ENCODE measurements around the gene TESPA1. TPM values are rescaled to one million over a fixed set of nuclear protein-coding genes. Genes with fewer than 3 reads are reported as not detected.

TESPA1 gene
- total RNA-seq, 1 experiment from 2014 or later, result 0.39 TPM

DNA sequence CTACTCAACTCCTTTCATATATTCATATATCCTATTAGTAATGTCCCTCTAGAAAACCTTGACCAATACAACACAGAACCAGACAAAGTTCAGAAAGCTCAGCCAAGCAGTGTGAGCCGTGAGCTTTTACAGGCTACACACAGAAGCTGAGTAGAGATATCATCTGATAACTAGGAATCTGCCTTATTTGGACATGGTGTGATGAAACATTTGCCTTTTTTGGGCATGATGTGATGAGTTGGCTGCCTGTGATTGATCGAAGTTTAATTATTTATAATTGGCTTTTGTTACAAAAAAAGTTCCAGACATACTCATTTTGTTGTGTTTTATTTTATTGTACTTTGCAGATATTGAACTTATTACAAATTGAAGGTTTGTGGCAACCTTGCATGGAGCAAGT is 46.6 kb downstream of the TESPA1 start:
- TF ChIP-seq FOXJ3 (CRISPR knock-in tag; IDR thresholded peaks at IDR 0.05; ENCODE audit: borderline replicate concordance) (no peak), TP53 (CRISPR knock-in tag; IDR thresholded peaks at IDR 0.05) (no peak), CBFB (CRISPR knock-in tag; IDR thresholded peaks at IDR 0.05; ENCODE audit: low read depth) (no peak), SMAD3 (CRISPR knock-in tag; IDR thresholded peaks at IDR 0.05; ENCODE audit: borderline replicate concordance) (no peak), NFE2L1 (CRISPR knock-in tag; IDR thresholded peaks at IDR 0.05) (no peak), OVOL2 (CRISPR knock-in tag; IDR thresholded peaks at IDR 0.05; ENCODE audit: borderline replicate concordance) (no peak), ZNF232 (CRISPR knock-in tag; IDR thresholded peaks at IDR 0.05) (no peak), ZNF671 (CRISPR knock-in tag; IDR thresholded peaks at IDR 0.05) (no peak)
- TF ChIP-seq, protein P1, sequence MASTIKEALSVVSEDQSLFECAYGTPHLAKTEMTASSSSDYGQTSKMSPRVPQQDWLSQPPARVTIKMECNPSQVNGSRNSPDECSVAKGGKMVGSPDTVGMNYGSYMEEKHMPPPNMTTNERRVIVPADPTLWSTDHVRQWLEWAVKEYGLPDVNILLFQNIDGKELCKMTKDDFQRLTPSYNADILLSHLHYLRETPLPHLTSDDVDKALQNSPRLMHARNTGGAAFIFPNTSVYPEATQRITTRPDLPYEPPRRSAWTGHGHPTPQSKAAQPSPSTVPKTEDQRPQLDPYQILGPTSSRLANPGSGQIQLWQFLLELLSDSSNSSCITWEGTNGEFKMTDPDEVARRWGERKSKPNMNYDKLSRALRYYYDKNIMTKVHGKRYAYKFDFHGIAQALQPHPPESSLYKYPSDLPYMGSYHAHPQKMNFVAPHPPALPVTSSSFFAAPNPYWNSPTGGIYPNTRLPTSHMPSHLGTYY (CRISPR knock-in tag; IDR thresholded peaks at IDR 0.05), result no peak
- Mint-ChIP-seq H3K27ac (no peak overlapping the region), H3K9me3 (no peaks in the 10 kb centered on the region), H3K36me3 (no peaks in the 10 kb centered on the region), H3K4me3 (no peak overlapping the region), H3K4me1 (peaks cover 19% of the 10 kb centered on the region), H3K27me3 (ENCODE audit: low read depth) (peaks cover 3% of the 10 kb centered on the region; the same call in 1 of the 2 replicates)
- no peak for ATAC-seq
- no peak for DNase-seq (ENCODE audit: low spot score)
- ChIA-PET CTCF (no interaction called here), POLR2A (no interaction called here)

DNA sequence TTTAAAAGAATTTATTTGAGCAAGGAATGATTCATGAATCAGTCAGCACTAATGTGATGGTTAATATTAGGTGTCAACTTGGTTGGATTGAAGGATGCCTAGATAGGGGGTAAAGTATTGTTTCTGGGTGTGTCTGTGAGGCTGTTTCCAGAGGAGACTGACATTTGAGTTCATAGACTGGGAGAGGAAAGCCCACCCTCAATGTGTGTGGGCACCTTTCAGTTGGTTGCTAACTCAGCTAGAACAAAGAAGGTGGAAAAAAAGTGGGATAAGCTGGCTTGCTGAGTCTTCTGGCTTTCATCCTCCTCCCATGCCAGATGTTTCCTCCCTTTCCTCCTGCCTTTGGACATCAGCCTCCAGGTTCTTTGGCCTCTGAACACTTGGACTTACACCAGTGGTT is 47.2 kb downstream of the TESPA1 start:
- peaks cover 17% of the 10 kb centered on the region for H3K4me1 Mint-ChIP-seq
- DNase-seq (ENCODE audit: low spot score), result no peak
- ChIA-PET CTCF (no interaction called here), POLR2A (no interaction called here)
- H3K9me3 Mint-ChIP-seq, result no peaks in the 10 kb centered on the region
- H3K27me3 Mint-ChIP-seq (ENCODE audit: low read depth), result peaks cover 3% of the 10 kb centered on the region; the same call in 1 of the 2 replicates
- TF ChIP-seq ZNF263 (CRISPR knock-in tag; IDR thresholded peaks at IDR 0.05; ENCODE audit: low read depth) (no peak), NFYB (CRISPR knock-in tag; conservative IDR thresholded peaks at IDR 0.05; ENCODE audit: low read depth) (no peak), NR1H2 (CRISPR knock-in tag; IDR thresholded peaks at IDR 0.05) (no peak), IRF2 (CRISPR knock-in tag; IDR thresholded peaks at IDR 0.05; ENCODE audit: borderline replicate concordance, low read depth) (no peak), NFATC4 (CRISPR knock-in tag; IDR thresholded peaks at IDR 0.05) (no peak), TEAD4 (CRISPR knock-in tag; IDR thresholded peaks at IDR 0.05) (no peak), SMAD4 (CRISPR knock-in tag; IDR thresholded peaks at IDR 0.05) (no peak), GTF2I (CRISPR knock-in tag; conservative IDR thresholded peaks at IDR 0.05) (no peak), CREM (CRISPR knock-in tag; IDR thresholded peaks at IDR 0.05) (no peak), NR2C2 (CRISPR knock-in tag; IDR thresholded peaks at IDR 0.05) (no peak), JUN (CRISPR knock-in tag; IDR thresholded peaks at IDR 0.05) (no peak), ZNF232 (CRISPR knock-in tag; IDR thresholded peaks at IDR 0.05) (no peak)
- TF ChIP-seq, protein P2, sequence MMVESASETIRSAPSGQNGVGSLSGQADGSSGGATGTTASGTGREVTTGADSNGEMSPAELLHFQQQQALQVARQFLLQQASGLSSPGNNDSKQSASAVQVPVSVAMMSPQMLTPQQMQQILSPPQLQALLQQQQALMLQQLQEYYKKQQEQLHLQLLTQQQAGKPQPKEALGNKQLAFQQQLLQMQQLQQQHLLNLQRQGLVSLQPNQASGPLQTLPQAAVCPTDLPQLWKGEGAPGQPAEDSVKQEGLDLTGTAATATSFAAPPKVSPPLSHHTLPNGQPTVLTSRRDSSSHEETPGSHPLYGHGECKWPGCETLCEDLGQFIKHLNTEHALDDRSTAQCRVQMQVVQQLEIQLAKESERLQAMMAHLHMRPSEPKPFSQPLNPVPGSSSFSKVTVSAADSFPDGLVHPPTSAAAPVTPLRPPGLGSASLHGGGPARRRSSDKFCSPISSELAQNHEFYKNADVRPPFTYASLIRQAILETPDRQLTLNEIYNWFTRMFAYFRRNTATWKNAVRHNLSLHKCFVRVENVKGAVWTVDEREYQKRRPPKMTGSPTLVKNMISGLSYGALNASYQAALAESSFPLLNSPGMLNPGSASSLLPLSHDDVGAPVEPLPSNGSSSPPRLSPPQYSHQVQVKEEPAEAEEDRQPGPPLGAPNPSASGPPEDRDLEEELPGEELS (CRISPR knock-in tag; IDR thresholded peaks at IDR 0.05), result no peak
- TF ChIP-seq, protein P3, sequence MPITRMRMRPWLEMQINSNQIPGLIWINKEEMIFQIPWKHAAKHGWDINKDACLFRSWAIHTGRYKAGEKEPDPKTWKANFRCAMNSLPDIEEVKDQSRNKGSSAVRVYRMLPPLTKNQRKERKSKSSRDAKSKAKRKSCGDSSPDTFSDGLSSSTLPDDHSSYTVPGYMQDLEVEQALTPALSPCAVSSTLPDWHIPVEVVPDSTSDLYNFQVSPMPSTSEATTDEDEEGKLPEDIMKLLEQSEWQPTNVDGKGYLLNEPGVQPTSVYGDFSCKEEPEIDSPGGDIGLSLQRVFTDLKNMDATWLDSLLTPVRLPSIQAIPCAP (CRISPR knock-in tag; IDR thresholded peaks at IDR 0.05), result no peak
- ATAC-seq, result no peak
- no peaks in the 10 kb centered on the region for H3K36me3 Mint-ChIP-seq
- H3K4me3 Mint-ChIP-seq, result no peak overlapping the region
- H3K27ac Mint-ChIP-seq, result no peak overlapping the region

DNA sequence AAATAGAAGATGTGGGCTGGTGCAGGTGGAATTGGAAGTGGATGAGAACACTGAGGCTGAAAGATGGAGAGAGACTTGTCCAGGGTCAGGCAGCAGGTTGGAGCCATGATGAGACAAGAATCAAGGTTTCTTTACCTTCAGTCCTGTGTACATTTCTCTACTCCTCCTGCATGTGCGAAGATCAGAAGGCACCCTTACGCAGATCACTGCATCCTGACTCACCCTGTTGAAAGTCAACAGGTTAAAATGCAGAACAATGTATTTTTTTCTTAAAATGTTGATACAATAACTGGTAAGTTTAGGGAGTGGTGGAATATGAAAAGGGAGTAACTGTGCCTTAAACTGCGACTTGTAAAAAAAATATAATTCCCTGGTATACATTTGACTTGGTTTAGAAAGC is 47.8 kb downstream of the TESPA1 start:
- ChIA-PET CTCF (no interaction called here), POLR2A (no interaction called here)
- H3K9me3 Mint-ChIP-seq, result peaks cover 5% of the 10 kb centered on the region
- H3K36me3 Mint-ChIP-seq, result no peaks in the 10 kb centered on the region
- peaks cover 13% of the 10 kb centered on the region for H3K4me1 Mint-ChIP-seq
- H3K4me3 Mint-ChIP-seq, result no peak overlapping the region
- peaks cover 3% of the 10 kb centered on the region; the same call in 1 of the 2 replicates for H3K27me3 Mint-ChIP-seq (ENCODE audit: low read depth)
- DNase-seq (ENCODE audit: low spot score), result no peak
- ATAC-seq, result no peak
- no peak overlapping the region for H3K27ac Mint-ChIP-seq
- TF ChIP-seq, protein P4, sequence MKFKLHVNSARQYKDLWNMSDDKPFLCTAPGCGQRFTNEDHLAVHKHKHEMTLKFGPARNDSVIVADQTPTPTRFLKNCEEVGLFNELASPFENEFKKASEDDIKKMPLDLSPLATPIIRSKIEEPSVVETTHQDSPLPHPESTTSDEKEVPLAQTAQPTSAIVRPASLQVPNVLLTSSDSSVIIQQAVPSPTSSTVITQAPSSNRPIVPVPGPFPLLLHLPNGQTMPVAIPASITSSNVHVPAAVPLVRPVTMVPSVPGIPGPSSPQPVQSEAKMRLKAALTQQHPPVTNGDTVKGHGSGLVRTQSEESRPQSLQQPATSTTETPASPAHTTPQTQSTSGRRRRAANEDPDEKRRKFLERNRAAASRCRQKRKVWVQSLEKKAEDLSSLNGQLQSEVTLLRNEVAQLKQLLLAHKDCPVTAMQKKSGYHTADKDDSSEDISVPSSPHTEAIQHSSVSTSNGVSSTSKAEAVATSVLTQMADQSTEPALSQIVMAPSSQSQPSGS (CRISPR knock-in tag; IDR thresholded peaks at IDR 0.05; ENCODE audit: borderline replicate concordance, low read depth), result no peak
- TF ChIP-seq TCF7 (CRISPR knock-in tag; IDR thresholded peaks at IDR 0.05; ENCODE audit: low read depth), result no peak
- TF ChIP-seq CBFB (CRISPR knock-in tag; IDR thresholded peaks at IDR 0.05; ENCODE audit: low read depth), result no peak
- TF ChIP-seq SOX15 (CRISPR knock-in tag; IDR thresholded peaks at IDR 0.05), result no peak
- no peak for TF ChIP-seq ZNF263 (CRISPR knock-in tag; IDR thresholded peaks at IDR 0.05; ENCODE audit: low read depth)
- TF ChIP-seq TEAD4 (CRISPR knock-in tag; IDR thresholded peaks at IDR 0.05), result no peak
- TF ChIP-seq, protein P5, sequence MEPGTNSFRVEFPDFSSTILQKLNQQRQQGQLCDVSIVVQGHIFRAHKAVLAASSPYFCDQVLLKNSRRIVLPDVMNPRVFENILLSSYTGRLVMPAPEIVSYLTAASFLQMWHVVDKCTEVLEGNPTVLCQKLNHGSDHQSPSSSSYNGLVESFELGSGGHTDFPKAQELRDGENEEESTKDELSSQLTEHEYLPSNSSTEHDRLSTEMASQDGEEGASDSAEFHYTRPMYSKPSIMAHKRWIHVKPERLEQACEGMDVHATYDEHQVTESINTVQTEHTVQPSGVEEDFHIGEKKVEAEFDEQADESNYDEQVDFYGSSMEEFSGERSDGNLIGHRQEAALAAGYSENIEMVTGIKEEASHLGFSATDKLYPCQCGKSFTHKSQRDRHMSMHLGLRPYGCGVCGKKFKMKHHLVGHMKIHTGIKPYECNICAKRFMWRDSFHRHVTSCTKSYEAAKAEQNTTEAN (CRISPR knock-in tag; IDR thresholded peaks at IDR 0.05), result no peak
